Mammary epithelial cell (primary cell): ENCODE data around the gene SLC39A9.

Experiments
- EZH2 ChIP-seq: IDR thresholded peaks from 2 replicates; pipeline ENCODE4 v1.6.1; 2012; ENCODE audit warnings: low read length, inconsistent platforms, borderline replicate concordance
- TF ChIP-seq, protein P1 (sequence below), 2 donors: IDR thresholded peaks in 1 of 2; conservative IDR thresholded peaks in 1 of 2; 2 replicates each; pipeline ENCODE4 v1.5.1; 2011 to 2012; ENCODE audit warnings: inconsistent platforms in 2 of 2, low read length in 2 of 2, mild to moderate bottlenecking in 2 of 2, control low read depth in 1 of 2, low read depth in 1 of 2; ENCODE audit not compliant: insufficient read depth in 1 of 2; ENCODE audit errors: extremely low read depth in 1 of 2

- TF ChIP-seq, protein P1, sequence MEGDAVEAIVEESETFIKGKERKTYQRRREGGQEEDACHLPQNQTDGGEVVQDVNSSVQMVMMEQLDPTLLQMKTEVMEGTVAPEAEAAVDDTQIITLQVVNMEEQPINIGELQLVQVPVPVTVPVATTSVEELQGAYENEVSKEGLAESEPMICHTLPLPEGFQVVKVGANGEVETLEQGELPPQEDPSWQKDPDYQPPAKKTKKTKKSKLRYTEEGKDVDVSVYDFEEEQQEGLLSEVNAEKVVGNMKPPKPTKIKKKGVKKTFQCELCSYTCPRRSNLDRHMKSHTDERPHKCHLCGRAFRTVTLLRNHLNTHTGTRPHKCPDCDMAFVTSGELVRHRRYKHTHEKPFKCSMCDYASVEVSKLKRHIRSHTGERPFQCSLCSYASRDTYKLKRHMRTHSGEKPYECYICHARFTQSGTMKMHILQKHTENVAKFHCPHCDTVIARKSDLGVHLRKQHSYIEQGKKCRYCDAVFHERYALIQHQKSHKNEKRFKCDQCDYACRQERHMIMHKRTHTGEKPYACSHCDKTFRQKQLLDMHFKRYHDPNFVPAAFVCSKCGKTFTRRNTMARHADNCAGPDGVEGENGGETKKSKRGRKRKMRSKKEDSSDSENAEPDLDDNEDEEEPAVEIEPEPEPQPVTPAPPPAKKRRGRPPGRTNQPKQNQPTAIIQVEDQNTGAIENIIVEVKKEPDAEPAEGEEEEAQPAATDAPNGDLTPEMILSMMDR (conservative IDR thresholded peaks at IDR 0.05 in 1 of 2, IDR thresholded peaks at IDR 0.05 in 1 of 2; ENCODE audit: extremely low read depth in 1 of 2, insufficient read depth in 1 of 2, low read depth in 1 of 2, low read length in 2 of 2) = no peak
- TF ChIP-seq EZH2 = no peak
Measured at GRCh38 chr14:69374235-69374634, 24.3 kb upstream of the SLC39A9 start.
